Subcutaneous adipose tissue (tissue), 4 donors: ENCODE measurements around the gene SLC36A1. TPM values are rescaled to one million over a fixed set of nuclear protein-coding genes. Genes with fewer than 3 reads are reported as not detected.

Experiments used
- CTCF ChIP-seq: fragments of 450-650 bp; IDR thresholded peaks from one replicate; pipeline ENCODE4 v1.5.1; 2016; ENCODE audit warnings: low read depth, mild to moderate bottlenecking, control low read depth, antibody characterized with exemption, moderate library complexity
- total RNA-seq, 4 donors: library from RNA; depleted of rRNA; stranded (reverse); fragments of >200 nt; gene quantifications; one replicate each; pipeline ENCODE4 v1.1.0, GENCODE V29; 2016

Gene SLC36A1
- total RNA-seq, 4 donors from 2014 or later: 10.9 to 22.7 (median 17.1) TPM

- TF ChIP-seq CTCF: no peak
Measured at GRCh38 chr5:151474799-151475198, 27.4 kb downstream of the SLC36A1 start.

GRCh38 chr5:151475388-151475787 lies 28.0 kb downstream of the SLC36A1 start:
- no peak for TF ChIP-seq CTCF

- no peak for TF ChIP-seq CTCF
Measured at GRCh38 chr5:151476016-151476415, 28.6 kb downstream of the SLC36A1 start.

- no peak for TF ChIP-seq CTCF
Measured at GRCh38 chr5:151477101-151477500, 29.7 kb downstream of the SLC36A1 start.

GRCh38 chr5:151480384-151481293 lies 33.2 kb downstream of the SLC36A1 start:
- TF ChIP-seq CTCF: no peak

GRCh38 chr5:151483176-151483575 lies 35.8 kb downstream of the SLC36A1 start:
- TF ChIP-seq CTCF: no peak

- no peak for TF ChIP-seq CTCF
Measured at GRCh38 chr5:151483647-151484046, 36.2 kb downstream of the SLC36A1 start.
